Ishikawa (cell line): ENCODE measurements around the gene HPS6.

Source experiments
- CEBPB ChIP-seq: IDR thresholded peaks from 2 replicates; pipeline ENCODE4 v1.6.1; 2012
- CREB1 ChIP-seq: IDR thresholded peaks from 2 replicates; pipeline ENCODE4 v1.6.1; 2012; ENCODE audit warnings: low read depth
- EGR1 ChIP-seq: IDR thresholded peaks from 2 replicates; pipeline ENCODE4 v1.6.1; 2012
- EP300 ChIP-seq: IDR thresholded peaks from 2 replicates; pipeline ENCODE4 v1.6.1; 2012; ENCODE audit warnings: borderline replicate concordance
- FOXM1 ChIP-seq: IDR thresholded peaks from 2 replicates; pipeline ENCODE4 v1.6.1; 2012; ENCODE audit warnings: low read depth, borderline replicate concordance
- MAX ChIP-seq: IDR thresholded peaks from 2 replicates; pipeline ENCODE4 v1.6.1; 2012
- NFIC ChIP-seq: IDR thresholded peaks from 2 replicates; pipeline ENCODE4 v1.6.1; 2012
- RAD21 ChIP-seq: IDR thresholded peaks from 2 replicates; pipeline ENCODE4 v1.6.1; 2012; ENCODE audit warnings: low read depth
- REST ChIP-seq: IDR thresholded peaks from 2 replicates; pipeline ENCODE4 v1.6.1; 2012; ENCODE audit warnings: low read depth, mild to moderate bottlenecking
- TAF1 ChIP-seq: IDR thresholded peaks from 2 replicates; pipeline ENCODE4 v1.6.1; 2012; ENCODE audit warnings: low read depth, mild to moderate bottlenecking
- TCF12 ChIP-seq: IDR thresholded peaks from 2 replicates; pipeline ENCODE4 v1.6.1; 2012; ENCODE audit warnings: low read depth
- TEAD4 ChIP-seq: IDR thresholded peaks from 2 replicates; pipeline ENCODE4 v1.6.1; 2012
- USF1 ChIP-seq: IDR thresholded peaks from 2 replicates; pipeline ENCODE4 v1.6.1; 2012
- YY1 ChIP-seq: IDR thresholded peaks from 2 replicates; pipeline ENCODE4 v1.6.1; 2012; ENCODE audit warnings: low read depth
- ZBTB7A ChIP-seq: IDR thresholded peaks from 2 replicates; pipeline ENCODE4 v1.6.1; 2012; ENCODE audit warnings: low read depth

HPS6 gene

GRCh38 chr10:102067091-102067916 lies 2.2 kb downstream of the HPS6 start:
- TF ChIP-seq CEBPB (no peak), EP300 (no peak), EGR1 (no peak), MAX (no peak), TEAD4 (no peak), NFIC (no peak), CREB1 (no peak), ZBTB7A (no peak), YY1 (no peak), TAF1 (no peak), REST (no peak)

- TF ChIP-seq TCF12 (no peak), EP300 (no peak), CEBPB (no peak), NFIC (peak; percentile 80)
Measured at GRCh38 chr10:102068216-102068615, 3.1 kb downstream of the HPS6 start.

GRCh38 chr10:102069071-102069470 lies 3.9 kb downstream of the HPS6 start:
- TF ChIP-seq CEBPB (no peak), TCF12 (no peak), TAF1 (no peak), ZBTB7A (no peak), NFIC (no peak), YY1 (no peak), EP300 (no peak), RAD21 (no peak), USF1 (no peak), CREB1 (no peak), EGR1 (no peak)

- TF ChIP-seq CREB1 (no peak), TEAD4 (peak; percentile 52; the same call in 1 of the 2 replicates), MAX (no peak), REST (no peak), RAD21 (peak; percentile 95)
Measured at GRCh38 chr10:102072673-102073527, 7.8 kb downstream of the HPS6 start.

- TF ChIP-seq TEAD4 = no peak
- TF ChIP-seq REST = no peak
- no peak for TF ChIP-seq TAF1
- no peak for TF ChIP-seq ZBTB7A
- no peak for TF ChIP-seq CREB1
- no peak for TF ChIP-seq USF1
- no peak for TF ChIP-seq NFIC
- no peak for TF ChIP-seq MAX
- no peak for TF ChIP-seq FOXM1
- TF ChIP-seq CEBPB = no peak
- TF ChIP-seq EP300 = no peak
- TF ChIP-seq YY1 = no peak
- TF ChIP-seq RAD21 = no peak
- no peak for TF ChIP-seq TCF12
- no peak for TF ChIP-seq EGR1
Measured at GRCh38 chr10:102083541-102083940, 18.4 kb downstream of the HPS6 start.
